ENCODE results near the gene CCDC12.

- no peak for TF ChIP-seq POLR2A (IDR thresholded peaks at IDR 0.05)
- TF ChIP-seq CTCF (IDR thresholded peaks at IDR 0.05), result no peak
Observed at GRCh38 chr3:46936733-46937250, 39.8 kb downstream of the CCDC12 start.

Measured in lower leg skin (tissue), 3 donors.